ENCODE data around the gene DCLRE1B. TPM values are rescaled to one million over a fixed set of nuclear protein-coding genes. Genes with fewer than 3 reads are reported as not detected.

The DCLRE1B gene
- total and polyA plus RNA-seq, 2 donors (not counting 1 experiment from before 2014, with no cell fraction given) = 1.0 to 4.8 TPM

GRCh38 chr1:113928941-113929749 lies 24.0 kb downstream of the DCLRE1B start, which contains the start of gene HIPK1:
TSS of gene HIPK1 (plus strand) at chr1:113929324.
- Histone ChIP-seq H3K9ac (ENCODE audit: low read length) (peak within 1 kb of the TSS; percentile 99), H4K20me1 (ENCODE audit: control insufficient read depth, insufficient read depth, low read length, poor library complexity, severe bottlenecking) (peaks cover 24% of the 10 kb centered on the region), H3K79me2 (ENCODE audit: control insufficient read depth, insufficient read depth, low read length) (peaks cover 45% of the 10 kb centered on the region), H3K27ac (ENCODE audit: low read length in 2 of 2) (peak within 1 kb of the TSS; percentile 98 to 99), H3K9me3 (ENCODE audit: control extremely low read depth in 1 of 3, control insufficient read depth in 2 of 3, insufficient read depth in 1 of 3, low read length in 2 of 3) (no peaks in the 10 kb centered on the region), H3K27me3 (replicated peaks in 1 of 4; ENCODE audit: control extremely low read depth in 1 of 4, control insufficient read depth in 3 of 4, insufficient read depth in 4 of 4, low read length in 3 of 4) (no peaks in the 10 kb centered on the region), H3K4me1 (ENCODE audit: control insufficient read depth in 2 of 2, insufficient read depth in 2 of 2, low read length in 2 of 2) (peaks cover 33 to 35% of the 10 kb centered on the region in 2 donors), H2AFZ (ENCODE audit: insufficient read depth, low read depth, low read length, poor library complexity, severe bottlenecking) (peak within 1 kb of the TSS; percentile 93), H3K4me3 (ENCODE audit: control extremely low read depth in 1 of 5, extremely low read depth in 1 of 5, insufficient read depth in 1 of 5, low read depth in 2 of 5, low read length in 4 of 5) (peak within 1 kb of the TSS; percentile 76 to 92 (median 86)), H3K4me2 (replicated peaks; ENCODE audit: low read depth, low read length, poor library complexity, severe bottlenecking) (peak within 1 kb of the TSS; percentile 85), H3K36me3 (replicated peaks in 1 of 2; ENCODE audit: control extremely low read depth in 1 of 2, control insufficient read depth in 1 of 2, extremely low read depth in 1 of 2, insufficient read depth in 2 of 2, low read length in 1 of 2) (no peaks in the 10 kb centered on the region)
- POLR2A ChIA-PET = interaction anchor here (0.9 to 3.5 kb wide), 4 partner anchors 24 to 118 kb away, joined by 3 to 50 read pairs (median 4); partner anchors contain the start of genes AP4B1, DCLRE1B and RSBN1
- TF ChIP-seq EZH2 (IDR thresholded peaks at IDR 0.05; ENCODE audit: borderline replicate concordance, insufficient read depth, low read depth, low read length, poor library complexity, severe bottlenecking) (no peak), CTCF (IDR thresholded peaks at IDR 0.05) (no peak)
- under 1% methylated on average over 60 of the region's 61 CpGs for WGBS (ENCODE audit: insufficient coverage)
- DNase-seq = peak; percentile 96
- Mint-ChIP-seq H3K4me3 (peak within 1 kb of the TSS; percentile 100), H3K4me1 (peaks cover 49% of the 10 kb centered on the region), H3K9me3 (ENCODE audit: insufficient read depth) (no peaks in the 10 kb centered on the region), H3K27ac (peak within 1 kb of the TSS; percentile 100), H3K27me3 (no peaks in the 10 kb centered on the region)
- CTCF ChIA-PET = interaction anchor here (0.8 to 7.2 kb wide), 12 partner anchors 9 to 856 kb away, joined by 3 to 94 read pairs (median 4); partner anchors contain the start of genes AP4B1, DCLRE1B, LRIG2 and PHTF1
- ATAC-seq (ENCODE audit: low read depth) = peak; percentile 75
- intact Hi-C loops (cut with micrococcal nuclease) = loop anchor here (1.0 to 2.0 kb wide), 9 partner anchors 24 to 972 kb away; partner anchors contain the start of genes BCAS2, DCLRE1B, LRIG2 and PHTF1

Measured in B cell (primary cell).